Measurements from ENCODE around the gene FARS2.

The FARS2 gene

GRCh38 chr6:5446362-5447075, 185.2 kb downstream of the FARS2 start:
- no peaks in the 10 kb centered on the region for H3K27me3 Mint-ChIP-seq
- peaks cover 13% of the 10 kb centered on the region for H3K36me3 Mint-ChIP-seq
- no peaks in the 10 kb centered on the region for H3K9me3 Mint-ChIP-seq (ENCODE audit: low read depth)
- no peak overlapping the region for H3K4me3 Mint-ChIP-seq
- H3K4me1 Mint-ChIP-seq (ENCODE audit: low read depth) = peaks cover 3% of the 10 kb centered on the region
- H3K27ac Mint-ChIP-seq = no peak overlapping the region

DNA sequence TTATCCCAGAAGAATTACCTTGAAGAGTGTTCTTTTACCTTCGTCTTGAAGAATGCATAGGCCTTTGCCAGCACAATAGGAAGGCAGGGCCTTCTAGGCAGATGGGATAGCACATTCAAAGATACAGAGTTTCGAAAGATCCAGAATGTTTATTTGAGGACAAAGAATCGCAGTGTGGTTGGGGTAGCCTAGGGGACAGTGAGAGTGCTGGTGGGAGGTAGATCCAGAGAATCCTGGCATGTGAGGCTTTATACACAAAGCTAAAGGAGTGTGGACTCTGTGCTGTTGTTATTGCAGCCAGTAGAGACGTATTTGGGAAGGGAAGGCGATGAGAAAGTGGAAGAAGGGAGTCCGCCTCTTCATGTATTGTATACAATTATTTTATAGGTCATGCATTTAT, 186.6 kb downstream of the FARS2 start:
- H3K36me3 Mint-ChIP-seq = peaks cover 15% of the 10 kb centered on the region
- H3K9me3 Mint-ChIP-seq (ENCODE audit: low read depth) = no peaks in the 10 kb centered on the region
- H3K4me1 Mint-ChIP-seq (ENCODE audit: low read depth) = peaks cover 3% of the 10 kb centered on the region
- no peak overlapping the region for H3K27ac Mint-ChIP-seq
- no peaks in the 10 kb centered on the region for H3K27me3 Mint-ChIP-seq
- no peak overlapping the region for H3K4me3 Mint-ChIP-seq

DNA sequence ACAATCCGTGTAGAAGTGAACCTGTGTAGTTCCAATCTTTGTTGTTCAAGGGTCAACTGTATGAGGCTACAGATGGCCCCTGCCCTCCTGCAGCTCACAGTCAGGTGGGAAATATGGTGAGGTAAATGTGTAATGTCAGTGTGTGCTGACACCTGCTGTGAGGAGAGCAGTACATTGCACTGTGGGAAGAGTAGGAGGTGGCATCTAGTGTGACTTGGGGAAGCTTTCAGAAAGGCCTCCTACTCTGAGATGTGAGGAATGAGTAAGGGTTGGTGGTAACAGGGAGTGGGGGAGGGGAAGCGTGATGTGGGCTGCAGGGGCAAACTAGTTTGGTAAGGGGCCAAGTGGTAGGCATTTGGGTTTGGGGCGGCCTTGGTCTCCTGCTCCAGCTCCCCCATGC, 188.8 kb downstream of the FARS2 start:
- Mint-ChIP-seq H3K27ac (no peak overlapping the region), H3K4me1 (ENCODE audit: low read depth) (peaks cover 2% of the 10 kb centered on the region), H3K36me3 (peaks cover 15% of the 10 kb centered on the region), H3K9me3 (ENCODE audit: low read depth) (no peaks in the 10 kb centered on the region), H3K4me3 (no peak overlapping the region), H3K27me3 (no peaks in the 10 kb centered on the region)

DNA sequence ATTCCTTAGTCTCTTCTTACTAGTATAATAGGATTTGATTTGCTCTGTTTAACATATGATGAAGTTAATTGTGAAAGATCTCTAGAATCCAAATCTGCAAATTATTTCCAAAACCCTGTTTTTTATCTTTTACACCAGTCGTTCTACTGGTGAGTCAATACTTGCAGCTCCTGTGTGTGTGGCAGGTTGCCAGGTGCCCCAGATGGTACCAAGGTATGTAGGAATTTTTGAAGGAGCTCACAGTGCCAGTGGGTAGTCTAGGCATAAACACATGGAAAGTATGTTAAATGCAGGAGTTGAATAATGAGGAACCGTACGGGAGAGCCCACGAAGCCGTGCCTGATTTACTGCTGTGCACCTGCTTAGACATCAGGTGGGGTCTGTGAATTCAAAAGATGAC, 192.2 kb downstream of the FARS2 start:
- H3K27ac Mint-ChIP-seq = no peak overlapping the region
- no peaks in the 10 kb centered on the region for H3K9me3 Mint-ChIP-seq (ENCODE audit: low read depth)
- H3K27me3 Mint-ChIP-seq = no peaks in the 10 kb centered on the region
- peaks cover 8% of the 10 kb centered on the region for H3K36me3 Mint-ChIP-seq
- no peak overlapping the region for H3K4me3 Mint-ChIP-seq
- H3K4me1 Mint-ChIP-seq (ENCODE audit: low read depth) = peaks cover 9% of the 10 kb centered on the region

GRCh38 chr6:5455142-5455541, 193.8 kb downstream of the FARS2 start:
- H3K36me3 Mint-ChIP-seq = peaks cover 7% of the 10 kb centered on the region
- peaks cover 20% of the 10 kb centered on the region for H3K4me1 Mint-ChIP-seq (ENCODE audit: low read depth)
- no peaks in the 10 kb centered on the region for H3K9me3 Mint-ChIP-seq (ENCODE audit: low read depth)
- H3K27ac Mint-ChIP-seq = no peak overlapping the region
- H3K4me3 Mint-ChIP-seq = no peak overlapping the region
- no peaks in the 10 kb centered on the region for H3K27me3 Mint-ChIP-seq

- Mint-ChIP-seq H3K4me1 (ENCODE audit: low read depth) (peaks cover 24% of the 10 kb centered on the region), H3K36me3 (peaks cover 13% of the 10 kb centered on the region), H3K27me3 (no peaks in the 10 kb centered on the region), H3K9me3 (ENCODE audit: low read depth) (no peaks in the 10 kb centered on the region), H3K27ac (no peak overlapping the region), H3K4me3 (no peak overlapping the region)
Observed at GRCh38 chr6:5457041-5457440, 195.7 kb downstream of the FARS2 start.

DNA sequence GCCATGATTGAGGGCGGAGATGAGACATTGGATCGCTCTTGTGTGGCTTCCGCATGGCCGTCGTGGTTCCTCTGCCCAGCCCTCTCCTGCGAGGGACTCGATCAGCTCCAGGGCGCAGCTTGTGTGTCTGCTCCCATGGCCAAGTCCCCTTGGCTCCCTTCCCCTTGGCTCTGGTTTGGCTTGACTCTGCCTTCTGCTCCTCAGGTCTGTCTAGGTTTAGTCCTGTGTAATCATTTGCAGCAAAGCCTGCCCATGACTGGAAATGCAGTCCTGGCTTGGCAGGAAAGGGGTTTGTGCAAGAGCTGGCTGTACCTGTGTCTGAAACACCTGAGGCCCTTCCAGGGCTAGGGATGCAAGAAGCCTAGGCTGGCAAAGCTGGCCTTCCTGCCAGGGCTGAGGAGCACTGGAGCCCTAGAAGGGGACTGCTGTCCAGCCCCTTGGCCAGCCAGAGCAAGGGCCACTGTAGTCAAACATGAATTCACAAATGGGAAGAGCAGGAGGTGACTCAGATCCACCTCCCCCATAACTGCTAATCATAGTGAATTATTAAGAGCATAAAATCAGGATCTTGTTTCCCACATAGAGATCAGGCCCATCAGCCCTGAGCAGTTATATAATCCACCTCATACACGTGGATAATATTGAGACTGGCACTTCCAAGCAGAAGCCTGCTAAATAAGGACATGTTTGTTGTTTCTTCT, 196.8 kb downstream of the FARS2 start:
- H3K4me1 Mint-ChIP-seq (ENCODE audit: low read depth) = peaks cover 24% of the 10 kb centered on the region
- no peaks in the 10 kb centered on the region for H3K9me3 Mint-ChIP-seq (ENCODE audit: low read depth)
- no peak overlapping the region for H3K27ac Mint-ChIP-seq
- H3K27me3 Mint-ChIP-seq = no peaks in the 10 kb centered on the region
- peaks cover 11% of the 10 kb centered on the region for H3K36me3 Mint-ChIP-seq
- H3K4me3 Mint-ChIP-seq = no peak overlapping the region

GRCh38 chr6:5459346-5459745, 198.0 kb downstream of the FARS2 start:
- no peaks in the 10 kb centered on the region for H3K9me3 Mint-ChIP-seq (ENCODE audit: low read depth)
- H3K27me3 Mint-ChIP-seq = no peaks in the 10 kb centered on the region
- H3K36me3 Mint-ChIP-seq = peaks cover 8% of the 10 kb centered on the region
- peaks cover 24% of the 10 kb centered on the region for H3K4me1 Mint-ChIP-seq (ENCODE audit: low read depth)
- H3K27ac Mint-ChIP-seq = no peak overlapping the region
- H3K4me3 Mint-ChIP-seq = no peak overlapping the region

DNA sequence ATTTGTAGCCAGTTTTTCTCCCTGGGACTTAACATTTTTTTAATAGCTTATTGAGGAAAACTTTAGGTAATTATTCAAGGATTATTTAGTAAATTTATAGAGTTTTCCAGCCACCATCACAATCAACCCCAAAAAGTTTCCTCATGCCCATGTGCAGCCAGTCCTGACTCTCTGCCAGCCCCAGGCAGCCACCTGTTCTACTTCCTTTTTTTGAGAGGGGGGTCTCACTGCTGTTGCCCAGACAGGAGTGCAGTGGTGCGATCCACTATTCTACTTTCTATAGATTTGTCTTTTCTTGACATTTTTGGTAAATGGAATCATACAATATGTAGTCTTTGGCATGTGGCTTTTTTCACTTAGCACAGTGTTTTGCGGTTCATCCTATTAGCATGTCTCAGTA, 200.1 kb downstream of the FARS2 start:
- Mint-ChIP-seq H3K27ac (no peak overlapping the region), H3K36me3 (peaks cover 8% of the 10 kb centered on the region), H3K9me3 (ENCODE audit: low read depth) (no peaks in the 10 kb centered on the region), H3K4me3 (no peak overlapping the region), H3K4me1 (ENCODE audit: low read depth) (peaks cover 24% of the 10 kb centered on the region), H3K27me3 (no peaks in the 10 kb centered on the region)

- peaks cover 10% of the 10 kb centered on the region for H3K36me3 Mint-ChIP-seq
- H3K4me3 Mint-ChIP-seq = no peak overlapping the region
Observed at GRCh38 chr6:5462856-5463255, 201.5 kb downstream of the FARS2 start.

GRCh38 chr6:5463690-5464089, 202.4 kb downstream of the FARS2 start:
- no peaks in the 10 kb centered on the region for H3K9me3 Mint-ChIP-seq (ENCODE audit: low read depth)
- peaks cover 23% of the 10 kb centered on the region for H3K4me1 Mint-ChIP-seq (ENCODE audit: low read depth)
- H3K27ac Mint-ChIP-seq = no peak overlapping the region
- H3K4me3 Mint-ChIP-seq = no peak overlapping the region
- H3K27me3 Mint-ChIP-seq = no peaks in the 10 kb centered on the region
- H3K36me3 Mint-ChIP-seq = peaks cover 10% of the 10 kb centered on the region

More at GRCh38 chr6:5462856-5463255, 201.5 kb downstream of the FARS2 start:
- Mint-ChIP-seq H3K9me3 (ENCODE audit: low read depth) (no peaks in the 10 kb centered on the region), H3K27ac (no peak overlapping the region), H3K27me3 (no peaks in the 10 kb centered on the region), H3K4me1 (ENCODE audit: low read depth) (peaks cover 29% of the 10 kb centered on the region)

GRCh38 chr6:5464099-5464885, 203.0 kb downstream of the FARS2 start:
- no peak overlapping the region for H3K4me3 Mint-ChIP-seq
- H3K27me3 Mint-ChIP-seq = no peaks in the 10 kb centered on the region
- H3K9me3 Mint-ChIP-seq (ENCODE audit: low read depth) = no peaks in the 10 kb centered on the region
- H3K4me1 Mint-ChIP-seq (ENCODE audit: low read depth) = peaks cover 20% of the 10 kb centered on the region
- H3K27ac Mint-ChIP-seq = no peak overlapping the region
- H3K36me3 Mint-ChIP-seq = peaks cover 10% of the 10 kb centered on the region

- Mint-ChIP-seq H3K27ac (peak overlapping the region; percentile 22), H3K4me1 (ENCODE audit: low read depth) (peaks cover 8% of the 10 kb centered on the region), H3K27me3 (no peaks in the 10 kb centered on the region), H3K4me3 (no peak overlapping the region), H3K36me3 (peaks cover 3% of the 10 kb centered on the region), H3K9me3 (ENCODE audit: low read depth) (no peaks in the 10 kb centered on the region)
Observed at GRCh38 chr6:5466281-5467136, 205.2 kb downstream of the FARS2 start.

DNA sequence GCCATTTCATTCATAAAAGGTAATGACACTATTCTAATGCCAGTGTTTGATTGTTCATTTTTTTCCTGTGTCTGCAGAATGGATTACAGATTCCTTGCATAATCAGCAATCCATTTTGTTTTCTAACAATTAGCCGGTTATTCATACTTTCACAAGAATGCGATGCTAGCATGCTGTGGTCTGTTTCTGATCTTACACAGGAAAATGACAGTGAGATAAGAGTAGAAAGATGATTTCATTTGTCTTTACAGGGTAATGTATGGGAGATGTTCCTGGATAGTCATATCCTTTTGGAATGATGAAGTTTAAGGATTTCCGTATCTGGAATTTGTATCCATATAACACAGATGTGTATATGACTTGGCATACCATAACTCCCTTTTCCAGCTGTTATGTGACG, 207.3 kb downstream of the FARS2 start:
- Mint-ChIP-seq H3K4me3 (no peak overlapping the region), H3K9me3 (ENCODE audit: low read depth) (no peaks in the 10 kb centered on the region), H3K27me3 (no peaks in the 10 kb centered on the region), H3K27ac (no peak overlapping the region), H3K36me3 (peaks cover 2% of the 10 kb centered on the region), H3K4me1 (ENCODE audit: low read depth) (peaks cover 8% of the 10 kb centered on the region)
